Brain microvascular endothelial cell (primary cell): ENCODE results near the gene TCF7.

Experiments
- DNase-seq: peaks from one replicate; pipeline ENCODE4 v3.0.0-alpha.2; 2020
- H3K27ac ChIP-seq: fragments of 250-450 bp; sonication (Bioruptor Pico); 2 replicates; pipeline ENCODE4 v1.5.1; 2020; ENCODE audit warnings: mild to moderate bottlenecking, moderate library complexity
- H3K27me3 ChIP-seq: fragments of 250-450 bp; sonication (Bioruptor Pico); replicated peaks from 2 replicates; pipeline ENCODE4 v1.5.1; 2020; ENCODE audit warnings: mild to moderate bottlenecking
- H3K36me3 ChIP-seq: fragments of 250-450 bp; sonication (Bioruptor Pico); replicated peaks from 2 replicates; pipeline ENCODE4 v1.5.1; 2020; ENCODE audit warnings: mild to moderate bottlenecking
- H3K4me3 ChIP-seq: 2 replicates; pipeline ENCODE4 v1.5.1; 2011; ENCODE audit warnings: low read depth, mild to moderate bottlenecking, control low read depth, low read length, moderate library complexity
- in situ Hi-C: cut with HindIII; loops from 2 replicates; pipeline ENCODE4 v1.10.0; 2017; ENCODE audit warnings: low sequenced_read_pairs, low pct_ligation_motif_present
- TF ChIP-seq, protein P1 (sequence below): IDR thresholded peaks from 2 replicates; pipeline ENCODE4 v1.5.1; 2011; ENCODE audit warnings: low read depth, mild to moderate bottlenecking, moderate library complexity, low read length, control low read depth, inconsistent platforms; ENCODE audit errors: missing control alignments

TCF7 gene

DNA sequence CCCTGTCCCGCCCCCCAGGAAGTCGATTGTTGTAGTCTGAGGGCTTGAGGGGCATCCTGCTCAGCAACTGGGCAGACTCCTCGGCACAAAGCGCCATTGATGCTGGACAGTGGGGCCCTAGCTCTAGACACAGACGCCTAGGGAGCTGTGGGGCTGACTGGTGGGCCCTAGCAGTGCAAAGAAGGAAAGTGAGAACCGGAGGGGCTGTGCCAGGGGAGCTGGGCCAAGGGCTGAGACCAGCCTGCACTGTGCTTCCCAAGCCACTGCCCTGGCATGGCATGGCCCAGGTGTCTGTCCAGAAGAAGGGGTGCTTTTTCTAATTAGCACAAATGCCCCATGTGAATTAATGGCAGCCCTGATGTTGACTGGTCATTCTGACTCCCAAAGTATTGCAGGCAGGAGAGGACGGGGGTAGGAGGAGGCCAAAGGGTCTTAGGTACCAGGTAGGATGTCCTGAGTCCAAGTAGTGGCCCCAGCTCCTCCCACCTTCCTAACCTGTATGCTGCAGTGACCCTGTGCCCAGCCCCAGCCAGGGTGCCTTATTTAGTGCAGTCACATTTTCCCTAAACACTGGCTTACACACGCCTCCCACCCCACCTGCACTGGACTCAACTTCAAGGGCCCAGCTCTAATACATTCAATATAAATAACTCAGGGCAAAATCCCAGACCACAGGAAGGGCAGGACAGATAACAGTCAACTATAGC, 15.9 kb downstream of the TCF7 start:
- Histone ChIP-seq H3K4me3 (no peak overlapping the region), H3K27ac (no peak overlapping the region), H3K36me3 (peaks cover 17% of the 10 kb centered on the region), H3K27me3 (no peaks in the 10 kb centered on the region)
- in situ Hi-C loops = loop anchor here (25.0 kb wide), 1 partner anchor 93 kb away; no protein-coding TSS in a partner anchor
- TF ChIP-seq, protein P1, sequence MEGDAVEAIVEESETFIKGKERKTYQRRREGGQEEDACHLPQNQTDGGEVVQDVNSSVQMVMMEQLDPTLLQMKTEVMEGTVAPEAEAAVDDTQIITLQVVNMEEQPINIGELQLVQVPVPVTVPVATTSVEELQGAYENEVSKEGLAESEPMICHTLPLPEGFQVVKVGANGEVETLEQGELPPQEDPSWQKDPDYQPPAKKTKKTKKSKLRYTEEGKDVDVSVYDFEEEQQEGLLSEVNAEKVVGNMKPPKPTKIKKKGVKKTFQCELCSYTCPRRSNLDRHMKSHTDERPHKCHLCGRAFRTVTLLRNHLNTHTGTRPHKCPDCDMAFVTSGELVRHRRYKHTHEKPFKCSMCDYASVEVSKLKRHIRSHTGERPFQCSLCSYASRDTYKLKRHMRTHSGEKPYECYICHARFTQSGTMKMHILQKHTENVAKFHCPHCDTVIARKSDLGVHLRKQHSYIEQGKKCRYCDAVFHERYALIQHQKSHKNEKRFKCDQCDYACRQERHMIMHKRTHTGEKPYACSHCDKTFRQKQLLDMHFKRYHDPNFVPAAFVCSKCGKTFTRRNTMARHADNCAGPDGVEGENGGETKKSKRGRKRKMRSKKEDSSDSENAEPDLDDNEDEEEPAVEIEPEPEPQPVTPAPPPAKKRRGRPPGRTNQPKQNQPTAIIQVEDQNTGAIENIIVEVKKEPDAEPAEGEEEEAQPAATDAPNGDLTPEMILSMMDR = no peak
- no peak for DNase-seq

DNA sequence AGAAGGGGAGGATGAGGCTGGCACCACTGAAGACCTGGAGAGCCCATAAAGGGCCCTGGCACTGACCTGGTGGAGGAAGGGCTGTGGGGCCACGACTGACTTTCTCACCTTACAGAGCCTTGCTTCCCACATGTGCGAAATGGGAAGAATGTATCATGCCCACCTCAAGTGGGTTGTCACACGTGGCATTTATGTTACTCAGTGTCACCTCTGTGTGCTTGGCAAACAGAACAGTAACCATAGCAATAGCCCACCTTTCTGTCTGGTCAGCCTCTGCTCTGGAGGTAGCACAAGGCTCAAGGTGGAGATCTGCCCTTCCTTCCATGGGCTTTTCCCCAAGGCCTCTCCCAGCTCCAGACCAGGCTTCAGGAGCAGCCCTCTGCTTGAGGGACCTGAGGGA, 16.7 kb downstream of the TCF7 start:
- no peak for DNase-seq
- H3K4me3 ChIP-seq = no peak overlapping the region

DNA sequence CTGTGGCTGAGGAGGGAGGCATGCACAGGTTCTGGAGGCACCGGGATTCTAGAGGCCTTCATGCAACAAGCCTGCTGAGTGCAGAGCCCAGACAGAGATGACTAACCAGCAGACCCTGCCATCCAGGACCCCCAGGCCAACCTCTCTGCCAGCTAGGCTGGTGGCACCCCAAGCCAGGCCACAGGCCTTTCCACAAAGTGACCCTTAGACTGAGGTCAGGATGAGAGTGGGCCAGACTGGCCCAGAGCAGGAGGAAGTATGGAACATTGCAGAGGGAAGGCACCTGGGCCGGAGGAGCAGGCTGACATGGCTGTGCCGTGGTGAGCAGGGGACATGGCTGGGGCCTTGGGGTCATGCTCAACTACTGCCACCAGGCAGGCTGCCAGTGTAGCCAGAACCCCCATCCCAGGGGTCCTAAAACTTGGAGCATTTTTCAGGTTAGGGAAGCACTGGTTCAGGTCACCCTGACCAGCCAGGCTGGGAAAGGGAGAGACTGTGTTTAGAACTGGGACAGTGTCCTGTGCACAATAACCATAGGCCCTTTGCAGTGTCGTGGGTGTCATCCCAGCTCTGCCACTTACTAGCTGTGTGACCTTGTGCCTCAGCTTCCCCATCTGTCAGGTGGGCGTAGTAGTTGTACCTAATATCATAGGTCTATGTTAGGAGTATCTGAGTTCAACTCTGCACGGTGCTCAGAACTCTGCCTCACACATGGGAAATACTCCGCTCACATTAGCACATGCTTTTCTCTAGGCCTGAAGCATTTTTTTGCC, 17.3 kb downstream of the TCF7 start:
- in situ Hi-C loops = loop anchor here (25.0 kb wide), 1 partner anchor 94 kb away; no protein-coding TSS in a partner anchor
- no peak overlapping the region for H3K27ac ChIP-seq
- no peak for DNase-seq
- H3K36me3 ChIP-seq = peaks cover 19% of the 10 kb centered on the region
- H3K4me3 ChIP-seq = no peak overlapping the region
- TF ChIP-seq, protein P1 = no peak
- H3K27me3 ChIP-seq = no peaks in the 10 kb centered on the region

More for the DNA sequence above, 16.7 kb downstream of the TCF7 start:
- in situ Hi-C loops = loop anchor here (25.0 kb wide), 1 partner anchor 94 kb away; no protein-coding TSS in a partner anchor
- TF ChIP-seq, protein P1 = no peak
- Histone ChIP-seq H3K27ac (no peak overlapping the region), H3K36me3 (peaks cover 17% of the 10 kb centered on the region), H3K27me3 (no peaks in the 10 kb centered on the region)

DNA sequence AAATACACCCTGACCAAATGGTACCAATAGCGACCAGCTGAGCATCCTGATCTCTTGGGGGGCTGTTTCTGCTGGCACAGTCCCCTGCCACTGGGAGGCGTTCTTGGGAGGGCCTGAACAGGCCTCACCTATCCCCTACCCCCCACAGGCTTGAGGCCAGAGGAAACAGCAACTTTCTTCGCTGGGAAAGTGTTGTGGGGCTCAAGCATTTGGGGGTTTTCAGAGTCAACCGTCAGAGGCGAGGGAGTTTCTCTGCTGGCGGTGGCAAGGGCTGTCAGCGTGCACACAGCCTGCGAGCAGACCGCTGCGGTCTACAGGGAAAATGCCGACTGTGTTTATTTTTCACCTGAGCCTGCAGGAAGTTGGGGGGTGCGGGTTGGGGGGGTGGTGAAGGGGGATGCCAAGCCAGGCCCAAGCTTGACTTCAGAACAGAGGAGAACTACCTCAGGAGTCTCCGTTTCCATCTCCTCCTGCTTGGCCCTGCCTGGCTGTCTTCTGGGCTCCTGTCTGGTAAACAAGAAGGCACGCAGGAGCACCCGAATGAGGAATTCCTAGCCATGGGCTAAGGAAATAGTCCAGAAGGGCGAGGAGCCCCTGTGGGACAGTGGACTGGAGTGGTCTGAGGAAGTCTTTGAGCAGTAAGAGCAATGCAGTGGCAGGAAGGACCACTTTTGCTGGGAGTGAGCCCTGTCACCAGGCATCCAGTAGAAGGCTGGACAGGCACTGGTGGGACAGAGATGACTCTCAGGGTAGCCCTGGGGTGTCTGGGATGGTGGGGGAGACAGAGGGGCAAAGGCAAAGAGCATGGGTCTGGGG, 18.1 kb downstream of the TCF7 start:
- Histone ChIP-seq H3K27ac (no peak overlapping the region), H3K27me3 (no peaks in the 10 kb centered on the region), H3K36me3 (peaks cover 21% of the 10 kb centered on the region), H3K4me3 (no peak overlapping the region)
- DNase-seq = no peak
- in situ Hi-C loops = loop anchor here (25.0 kb wide), 1 partner anchor 95 kb away; no protein-coding TSS in a partner anchor
- TF ChIP-seq, protein P1 = peak; percentile 10

DNA sequence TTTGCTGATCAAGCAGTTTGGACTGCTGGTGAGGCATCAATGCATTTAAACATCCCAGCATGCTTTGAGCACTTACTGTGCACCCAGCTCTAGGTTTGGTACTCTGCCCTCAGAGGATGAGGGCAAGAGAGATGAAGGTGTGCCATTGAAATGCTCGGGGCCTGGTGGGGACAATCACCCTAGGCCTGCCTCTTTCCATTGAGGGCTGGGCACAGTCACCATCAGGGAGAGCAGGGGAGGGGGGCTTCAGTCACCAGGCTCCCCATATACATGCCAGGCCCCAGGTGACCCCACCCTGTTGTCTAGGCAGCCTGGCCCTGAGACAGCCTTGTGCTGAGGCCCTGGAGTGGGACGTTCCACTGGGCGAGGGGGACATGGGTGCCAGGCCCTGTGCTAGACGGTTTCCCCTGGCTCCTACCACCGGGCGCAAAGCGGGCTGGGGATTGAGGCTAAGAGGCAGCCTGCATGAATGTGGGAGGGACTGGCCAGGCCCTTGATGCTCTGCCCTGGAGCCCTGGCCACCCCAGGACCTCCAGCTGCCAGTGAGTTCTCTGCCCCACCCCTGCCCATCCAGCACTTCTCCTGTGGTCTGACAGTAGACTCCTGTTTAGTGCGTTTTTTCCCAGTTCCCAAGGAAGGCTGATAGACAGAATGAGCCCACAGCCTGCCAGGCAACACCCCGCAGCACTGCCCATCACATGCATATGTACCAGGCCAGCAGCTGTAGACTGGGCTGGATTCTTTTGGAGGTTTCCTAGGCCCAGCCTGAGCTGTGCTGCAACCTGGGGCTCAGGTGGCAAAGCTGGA, 18.9 kb downstream of the TCF7 start:
- Histone ChIP-seq H3K27me3 (no peaks in the 10 kb centered on the region), H3K4me3 (no peak overlapping the region), H3K27ac (no peak overlapping the region), H3K36me3 (peaks cover 21% of the 10 kb centered on the region)
- in situ Hi-C loops = loop anchor here (25.0 kb wide), 1 partner anchor 96 kb away; no protein-coding TSS in a partner anchor
- DNase-seq = no peak
- TF ChIP-seq, protein P1 = no peak
